Measurements from ENCODE around the gene PPP2R2D. TPM values are rescaled to one million over a fixed set of nuclear protein-coding genes. Genes with fewer than 3 reads are reported as not detected.

Gene PPP2R2D
- total RNA-seq, 1 experiment from 2014 or later: 23.7 TPM

- Mint-ChIP-seq H3K36me3 (ENCODE audit: insufficient read depth, unreplicated experiment) (peaks cover 4% of the 10 kb centered on the region), H3K4me3 (ENCODE audit: low read depth, unreplicated experiment) (no peak overlapping the region), H3K4me1 (ENCODE audit: low read depth, unreplicated experiment) (no peaks in the 10 kb centered on the region), H3K27me3 (ENCODE audit: unreplicated experiment) (no peaks in the 10 kb centered on the region), H3K9me3 (ENCODE audit: low read depth, unreplicated experiment) (peaks cover 5% of the 10 kb centered on the region), H3K27ac (ENCODE audit: unreplicated experiment) (no peak overlapping the region)
- intact Hi-C loops (cut with micrococcal nuclease; ENCODE audit: unreplicated experiment): no loop called here
- no TSS peak for BruUV-seq (replicated peaks)
- CTCF ChIA-PET: no interaction called here
- DNase-seq: no peak
- no peak for TF ChIP-seq CTCF (IDR thresholded peaks at IDR 0.05; ENCODE audit: unreplicated experiment)
These were observed 19.3 kb downstream of the PPP2R2D start for GRCh38 chr10:131920151-131920550.

GRCh38 chr10:131920693-131921092 lies 19.9 kb downstream of the PPP2R2D start:
- BruUV-seq (replicated peaks): no TSS peak
- no peak overlapping the region for H3K4me3 Mint-ChIP-seq (ENCODE audit: low read depth, unreplicated experiment)
- H3K9me3 Mint-ChIP-seq (ENCODE audit: low read depth, unreplicated experiment): peaks cover 5% of the 10 kb centered on the region
- H3K36me3 Mint-ChIP-seq (ENCODE audit: insufficient read depth, unreplicated experiment): peaks cover 4% of the 10 kb centered on the region
- no peak overlapping the region for H3K27ac Mint-ChIP-seq (ENCODE audit: unreplicated experiment)
- no peak for DNase-seq
- intact Hi-C loops (cut with micrococcal nuclease; ENCODE audit: unreplicated experiment): no loop called here
- CTCF ChIA-PET: no interaction called here
- H3K27me3 Mint-ChIP-seq (ENCODE audit: unreplicated experiment): no peaks in the 10 kb centered on the region
- no peak for TF ChIP-seq CTCF (IDR thresholded peaks at IDR 0.05; ENCODE audit: unreplicated experiment)
- H3K4me1 Mint-ChIP-seq (ENCODE audit: low read depth, unreplicated experiment): no peaks in the 10 kb centered on the region

- no peaks in the 10 kb centered on the region for H3K27me3 Mint-ChIP-seq (ENCODE audit: unreplicated experiment)
- H3K9me3 Mint-ChIP-seq (ENCODE audit: low read depth, unreplicated experiment): peaks cover 5% of the 10 kb centered on the region
- no peaks in the 10 kb centered on the region for H3K4me1 Mint-ChIP-seq (ENCODE audit: low read depth, unreplicated experiment)
- no peak overlapping the region for H3K27ac Mint-ChIP-seq (ENCODE audit: unreplicated experiment)
- intact Hi-C loops (cut with micrococcal nuclease; ENCODE audit: unreplicated experiment): no loop called here
- no TSS peak for BruUV-seq (replicated peaks)
- DNase-seq: no peak
- peaks cover 4% of the 10 kb centered on the region for H3K36me3 Mint-ChIP-seq (ENCODE audit: insufficient read depth, unreplicated experiment)
- no peak overlapping the region for H3K4me3 Mint-ChIP-seq (ENCODE audit: low read depth, unreplicated experiment)
- TF ChIP-seq CTCF (IDR thresholded peaks at IDR 0.05; ENCODE audit: unreplicated experiment): no peak
- CTCF ChIA-PET: no interaction called here
These were observed 20.4 kb downstream of the PPP2R2D start for GRCh38 chr10:131921184-131921583.

GRCh38 chr10:131923038-131923756 lies 22.4 kb downstream of the PPP2R2D start:
- Mint-ChIP-seq H3K9me3 (ENCODE audit: low read depth, unreplicated experiment) (peaks cover 4% of the 10 kb centered on the region), H3K4me3 (ENCODE audit: low read depth, unreplicated experiment) (no peak overlapping the region), H3K36me3 (ENCODE audit: insufficient read depth, unreplicated experiment) (peaks cover 4% of the 10 kb centered on the region), H3K4me1 (ENCODE audit: low read depth, unreplicated experiment) (no peaks in the 10 kb centered on the region), H3K27me3 (ENCODE audit: unreplicated experiment) (no peaks in the 10 kb centered on the region), H3K27ac (ENCODE audit: unreplicated experiment) (no peak overlapping the region)
- CTCF ChIA-PET: no interaction called here
- no TSS peak for BruUV-seq (replicated peaks)
- intact Hi-C loops (cut with micrococcal nuclease; ENCODE audit: unreplicated experiment): no loop called here
- no peak for TF ChIP-seq CTCF (IDR thresholded peaks at IDR 0.05; ENCODE audit: unreplicated experiment)
- DNase-seq: no peak
